Spleen (tissue), 7 donors: Measurements from ENCODE around the gene KLHL24.

Source experiments
- POLR2A ChIP-seq, 3 donors: fragments of 450-650 bp; IDR thresholded peaks; one replicate each; pipeline ENCODE4 v1.5.1; 2017; ENCODE audit warnings: antibody characterized with exemption in 3 of 3, mild to moderate bottlenecking in 1 of 3
- POLR2AphosphoS5 ChIP-seq, 3 donors: sonication (generic); formaldehyde crosslinking; IDR thresholded peaks; one replicate each; pipeline ENCODE4 v1.5.1; 2017; ENCODE audit warnings: antibody characterized with exemption in 3 of 3
- TF ChIP-seq, protein P1 (sequence below), 11 experiments: fragments of 200-600 bp in 7 of 11; fragments of 450-650 bp in 4 of 11; sonication (generic) in 4 of 11; IDR thresholded peaks in 8 of 11; conservative IDR thresholded peaks in 3 of 11; 1 replicate in 7 of 11; 2 replicates in 4 of 11; pipeline versions ENCODE4 v1.4.0 to v1.8.0; 2016 to 2021; ENCODE audit warnings: antibody characterized with exemption in 11 of 11, inconsistent platforms in 4 of 11, mild to moderate bottlenecking in 1 of 11
- donor health status: DM: no; HTN: no; CAD: no; lungs with moderate emphysema.
- donor health status: DM: no; HTN: no; CAD: no.
- donor health status: DM: no; HTN: no; CAD: no.

DNA sequence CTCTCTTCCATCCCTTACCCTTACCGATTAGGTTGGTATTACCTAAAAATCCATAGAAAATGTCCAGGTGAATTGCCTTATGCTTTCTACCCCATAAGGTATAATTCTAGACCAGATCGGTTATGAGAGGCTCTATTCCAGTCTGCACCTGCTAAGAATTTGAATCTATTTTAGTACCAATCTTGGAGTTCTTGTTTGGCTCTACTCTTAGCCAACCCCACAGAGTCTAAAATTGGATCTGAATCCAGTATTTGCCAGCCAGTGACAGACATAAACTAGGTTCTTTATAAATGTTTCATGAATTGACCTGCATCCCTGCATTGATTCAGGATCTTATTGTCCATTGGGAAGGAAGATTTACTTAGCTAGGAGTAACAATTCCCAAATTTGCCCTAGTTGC is 6.5 kb downstream of the KLHL24 start:
- TF ChIP-seq, protein P1, sequence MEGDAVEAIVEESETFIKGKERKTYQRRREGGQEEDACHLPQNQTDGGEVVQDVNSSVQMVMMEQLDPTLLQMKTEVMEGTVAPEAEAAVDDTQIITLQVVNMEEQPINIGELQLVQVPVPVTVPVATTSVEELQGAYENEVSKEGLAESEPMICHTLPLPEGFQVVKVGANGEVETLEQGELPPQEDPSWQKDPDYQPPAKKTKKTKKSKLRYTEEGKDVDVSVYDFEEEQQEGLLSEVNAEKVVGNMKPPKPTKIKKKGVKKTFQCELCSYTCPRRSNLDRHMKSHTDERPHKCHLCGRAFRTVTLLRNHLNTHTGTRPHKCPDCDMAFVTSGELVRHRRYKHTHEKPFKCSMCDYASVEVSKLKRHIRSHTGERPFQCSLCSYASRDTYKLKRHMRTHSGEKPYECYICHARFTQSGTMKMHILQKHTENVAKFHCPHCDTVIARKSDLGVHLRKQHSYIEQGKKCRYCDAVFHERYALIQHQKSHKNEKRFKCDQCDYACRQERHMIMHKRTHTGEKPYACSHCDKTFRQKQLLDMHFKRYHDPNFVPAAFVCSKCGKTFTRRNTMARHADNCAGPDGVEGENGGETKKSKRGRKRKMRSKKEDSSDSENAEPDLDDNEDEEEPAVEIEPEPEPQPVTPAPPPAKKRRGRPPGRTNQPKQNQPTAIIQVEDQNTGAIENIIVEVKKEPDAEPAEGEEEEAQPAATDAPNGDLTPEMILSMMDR (IDR thresholded peaks at IDR 0.05 in 8 of 11, conservative IDR thresholded peaks at IDR 0.05 in 3 of 11) = no peak
- TF ChIP-seq POLR2A (IDR thresholded peaks at IDR 0.05) (no peak), POLR2AphosphoS5 (IDR thresholded peaks at IDR 0.05) (no peak)
